BE2C (cell line): ENCODE data around the gene LRRC4B.
"Not testable (repeated sequence)": the region's sequence is repeated elsewhere in the genome, so short reads cannot be mapped to it uniquely, and the experiment has no call there.

ENCODE experiments used
- DNase-seq: peaks from one replicate; pipeline ENCODE4 v3.0.0-alpha.2; 2020
- H3K27me3 ChIP-seq: fragments of 250-450 bp; sonication (Bioruptor Pico); 2 replicates; pipeline ENCODE4 v1.5.1; 2020; ENCODE audit warnings: mild to moderate bottlenecking
- H3K36me3 ChIP-seq: fragments of 250-450 bp; sonication (Bioruptor Pico); 2 replicates; pipeline ENCODE4 v1.5.1; 2020; ENCODE audit warnings: mild to moderate bottlenecking
- H3K4me1 ChIP-seq: fragments of 250-450 bp; sonication (Bioruptor Pico); 2 replicates; pipeline ENCODE4 v1.5.1; 2020
- H3K4me3 ChIP-seq: 2 replicates; pipeline ENCODE4 v1.5.1; 2011; ENCODE audit warnings: low read depth, low read length
- H3K9me3 ChIP-seq: fragments of 250-450 bp; sonication (Bioruptor Pico); 2 replicates; pipeline ENCODE4 v1.5.1; 2020
- TF ChIP-seq, protein P1 (sequence below): IDR thresholded peaks from 2 replicates; pipeline ENCODE4 v1.5.1; 2012; ENCODE audit warnings: mild to moderate bottlenecking, low read depth, low read length

The LRRC4B gene

DNA sequence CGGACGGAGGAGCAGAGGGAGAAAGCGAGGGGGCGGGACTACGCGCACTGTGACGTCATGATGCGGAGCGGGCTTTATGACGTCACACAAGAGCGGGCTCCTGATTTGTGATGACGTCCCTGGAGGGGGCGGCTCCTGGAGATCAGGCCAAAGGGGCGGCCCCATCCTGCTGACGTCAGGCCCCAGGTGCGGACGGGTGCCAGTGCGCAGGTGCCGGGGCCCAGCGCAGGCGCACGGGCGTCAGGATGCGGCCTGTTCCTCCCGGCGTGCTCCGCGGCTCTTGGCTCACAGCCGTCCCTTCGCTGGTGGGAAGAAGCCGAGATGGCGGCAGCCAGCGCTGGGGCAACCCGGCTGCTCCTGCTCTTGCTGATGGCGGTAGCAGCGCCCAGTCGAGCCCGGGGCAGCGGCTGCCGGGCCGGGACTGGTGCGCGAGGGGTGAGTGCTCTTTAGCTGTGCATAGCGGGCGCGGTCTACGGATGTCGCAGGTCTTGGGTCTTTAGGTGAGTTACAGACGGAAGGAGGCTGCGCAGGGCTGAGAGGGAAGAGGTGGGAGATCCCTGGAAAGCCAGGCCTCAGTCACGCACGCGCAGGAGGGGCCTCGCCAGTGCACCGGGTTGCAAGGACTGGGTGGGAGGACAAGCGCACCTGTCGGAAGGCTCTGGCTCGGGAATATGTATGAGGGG lies 91.9 kb downstream of the LRRC4B start, which contains the start of the genes EMC10 and GARIN5A:
Gene EMC10 (plus strand): TSS at position 284 of the 683 bp plus-strand sequence. CDS start 38 bp downstream, at position 322.
Gene GARIN5A (minus strand): TSS at position 625 of the 683 bp plus-strand sequence. CDS start 460 bp downstream, at position 165.
- Histone ChIP-seq H3K4me3 (peak within 1 kb of the TSS; percentile 85), H3K9me3 (no peaks in the 10 kb centered on the region), H3K36me3 (peaks cover 9% of the 10 kb centered on the region), H3K27me3 (no peaks in the 10 kb centered on the region), H3K4me1 (no peaks in the 10 kb centered on the region; the same call in 1 of the 2 replicates)
- TF ChIP-seq, protein P1, sequence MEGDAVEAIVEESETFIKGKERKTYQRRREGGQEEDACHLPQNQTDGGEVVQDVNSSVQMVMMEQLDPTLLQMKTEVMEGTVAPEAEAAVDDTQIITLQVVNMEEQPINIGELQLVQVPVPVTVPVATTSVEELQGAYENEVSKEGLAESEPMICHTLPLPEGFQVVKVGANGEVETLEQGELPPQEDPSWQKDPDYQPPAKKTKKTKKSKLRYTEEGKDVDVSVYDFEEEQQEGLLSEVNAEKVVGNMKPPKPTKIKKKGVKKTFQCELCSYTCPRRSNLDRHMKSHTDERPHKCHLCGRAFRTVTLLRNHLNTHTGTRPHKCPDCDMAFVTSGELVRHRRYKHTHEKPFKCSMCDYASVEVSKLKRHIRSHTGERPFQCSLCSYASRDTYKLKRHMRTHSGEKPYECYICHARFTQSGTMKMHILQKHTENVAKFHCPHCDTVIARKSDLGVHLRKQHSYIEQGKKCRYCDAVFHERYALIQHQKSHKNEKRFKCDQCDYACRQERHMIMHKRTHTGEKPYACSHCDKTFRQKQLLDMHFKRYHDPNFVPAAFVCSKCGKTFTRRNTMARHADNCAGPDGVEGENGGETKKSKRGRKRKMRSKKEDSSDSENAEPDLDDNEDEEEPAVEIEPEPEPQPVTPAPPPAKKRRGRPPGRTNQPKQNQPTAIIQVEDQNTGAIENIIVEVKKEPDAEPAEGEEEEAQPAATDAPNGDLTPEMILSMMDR: no peak
- peak; percentile 93 for DNase-seq

DNA sequence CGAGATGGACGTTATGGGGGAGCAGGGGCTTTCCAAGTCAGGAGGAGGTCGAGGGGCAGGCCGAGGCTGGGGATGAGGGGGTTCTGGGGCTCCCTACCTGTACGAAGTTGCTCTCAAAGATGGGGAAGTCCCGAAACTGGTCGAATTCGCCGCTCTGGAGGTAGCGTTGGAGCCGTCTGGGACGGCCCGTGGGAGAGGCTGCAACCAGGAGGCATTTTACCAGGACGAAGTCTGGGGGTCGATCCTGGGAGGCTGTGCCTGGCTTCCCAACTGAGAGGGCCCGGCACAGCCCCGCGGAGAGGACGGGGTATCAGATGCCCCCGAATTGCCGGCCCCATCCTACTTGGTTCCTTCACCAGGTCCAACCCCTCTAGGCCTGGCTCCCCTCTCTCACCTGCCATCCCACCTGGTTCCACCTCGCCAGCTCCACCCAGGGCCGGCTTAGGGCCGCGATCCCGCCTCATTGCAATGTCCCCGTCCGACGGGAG lies 92.5 kb downstream of the LRRC4B start:
- no peaks in the 10 kb centered on the region for H3K27me3 ChIP-seq
- no peak for DNase-seq
- H3K36me3 ChIP-seq: peaks cover 9% of the 10 kb centered on the region
- no peaks in the 10 kb centered on the region for H3K9me3 ChIP-seq
- no peaks in the 10 kb centered on the region; the same call in 1 of the 2 replicates for H3K4me1 ChIP-seq
- no peak overlapping the region for H3K4me3 ChIP-seq
- TF ChIP-seq, protein P1: no peak

DNA sequence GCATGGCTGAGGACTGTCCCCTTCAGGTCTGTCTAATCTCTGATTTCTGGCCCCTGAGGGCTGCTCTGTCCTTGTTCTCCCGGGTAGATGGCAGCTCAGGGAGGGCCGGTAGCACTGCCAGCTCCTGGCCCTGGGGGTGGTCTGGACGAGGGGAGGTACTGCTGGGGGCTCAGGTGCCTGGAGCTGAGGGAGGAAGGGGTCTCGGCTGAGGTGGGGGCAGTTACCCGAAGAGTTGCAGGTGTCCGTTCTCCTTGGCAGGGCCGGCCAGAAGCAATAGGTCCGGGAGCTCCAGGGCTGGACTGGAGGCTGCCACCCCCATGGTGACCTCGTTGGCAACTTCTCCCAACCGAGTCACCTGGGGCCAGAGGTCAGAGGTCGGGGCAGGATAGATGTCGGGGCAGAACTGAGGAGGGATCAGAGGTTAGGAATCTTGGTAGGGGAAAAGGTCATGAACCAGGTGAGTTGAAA lies 93.1 kb downstream of the LRRC4B start:
- H3K27me3 ChIP-seq: no peaks in the 10 kb centered on the region
- H3K4me3 ChIP-seq: no peak overlapping the region
- TF ChIP-seq, protein P1: no peak
- H3K36me3 ChIP-seq: peaks cover 5% of the 10 kb centered on the region
- no peaks in the 10 kb centered on the region for H3K9me3 ChIP-seq
- DNase-seq: no peak
- H3K4me1 ChIP-seq: no peaks in the 10 kb centered on the region; the same call in 1 of the 2 replicates

DNA sequence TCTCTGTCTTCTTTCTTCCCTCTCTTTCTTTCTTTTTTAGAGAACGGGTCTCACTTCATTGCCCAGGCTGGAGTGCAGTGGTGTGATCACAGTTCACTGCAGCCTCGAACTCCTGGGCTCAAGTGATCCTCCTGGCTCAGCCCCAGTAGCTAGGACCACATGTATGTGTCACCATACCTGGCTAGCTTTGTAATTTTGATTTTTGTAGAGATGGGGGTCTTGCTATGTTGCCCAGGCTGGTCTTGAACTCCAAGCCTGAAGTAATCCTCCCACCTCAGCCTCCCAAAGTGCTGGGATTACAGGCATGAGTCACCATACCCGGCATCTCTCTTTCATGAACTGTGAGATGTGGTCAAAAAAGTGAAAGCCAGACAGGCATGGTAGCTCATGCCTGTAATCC lies 94.9 kb downstream of the LRRC4B start:
- not testable (repeated sequence) for H3K4me3 ChIP-seq, H3K27me3 ChIP-seq, DNase-seq, H3K9me3 ChIP-seq, H3K4me1 ChIP-seq, H3K36me3 ChIP-seq

DNA sequence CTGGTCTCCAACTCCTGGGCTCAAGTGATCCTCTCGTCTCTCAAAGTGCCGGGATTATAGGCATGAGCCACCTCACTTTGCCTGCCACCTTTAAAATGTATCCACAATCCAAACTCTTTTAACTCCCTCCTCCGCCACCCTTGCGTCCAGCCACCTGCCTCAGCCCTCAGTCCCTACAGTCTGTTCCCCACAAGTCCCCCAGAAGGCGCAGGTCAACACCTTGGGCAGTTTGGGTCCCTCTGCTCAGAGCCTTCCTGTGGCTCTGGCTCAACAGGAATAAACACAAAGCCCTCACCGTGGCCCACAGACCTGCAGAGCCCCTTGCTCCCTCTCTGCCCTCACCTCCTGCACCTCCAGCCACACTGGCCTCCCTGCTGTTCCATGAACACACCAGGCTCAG lies 99.4 kb downstream of the LRRC4B start:
- Histone ChIP-seq H3K27me3 (no peaks in the 10 kb centered on the region), H3K4me1 (no peaks in the 10 kb centered on the region), H3K4me3 (no peak overlapping the region), H3K36me3 (no peaks in the 10 kb centered on the region), H3K9me3 (no peaks in the 10 kb centered on the region)
- no peak for DNase-seq
- TF ChIP-seq, protein P1: no peak

DNA sequence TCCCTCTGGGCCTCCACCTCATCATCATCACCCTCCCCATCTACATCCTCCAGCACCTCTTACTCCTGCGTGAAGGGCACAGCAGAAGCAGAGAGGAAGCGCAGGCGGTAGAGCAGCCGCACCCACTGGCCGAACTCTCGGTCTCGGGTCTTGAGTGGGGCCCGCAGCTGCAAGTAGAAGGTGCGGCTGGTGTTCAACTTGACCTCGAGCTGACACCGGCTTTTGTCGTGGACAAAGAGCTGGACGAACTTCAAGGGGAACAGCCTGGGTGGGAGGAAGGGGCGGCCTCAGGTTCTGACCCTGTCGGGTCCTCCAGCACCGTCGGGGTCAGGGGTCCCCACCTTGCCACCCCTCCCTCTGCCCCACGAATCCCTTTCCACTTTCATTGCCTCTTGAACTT lies 100.7 kb downstream of the LRRC4B start:
- no peak overlapping the region for H3K4me3 ChIP-seq
- TF ChIP-seq, protein P1: no peak
- H3K9me3 ChIP-seq: no peaks in the 10 kb centered on the region
- H3K4me1 ChIP-seq: no peaks in the 10 kb centered on the region
- H3K27me3 ChIP-seq: no peaks in the 10 kb centered on the region
- DNase-seq: no peak
- H3K36me3 ChIP-seq: no peaks in the 10 kb centered on the region
